Stimulated activated CD4-positive, alpha-beta T cell treated with anti-CD3 and anti-CD28 coated beads, Interleukin-15, amount 100 ng/mL, for 48 hours (primary cell): ENCODE data around the gene OSCP1.
A peak's percentile ranks its signal among the peaks of the same experiment; 100 is the strongest.

Experiments
- DNase-seq, 2 donors: peaks; one replicate each; pipeline ENCODE4 v3.0.0-alpha.2; 2020; ENCODE audit warnings: low read depth in 2 of 2

Gene OSCP1

GRCh38 chr1:36383240-36383639 lies 67.0 kb downstream of the OSCP1 start:
- no peak for DNase-seq

DNA sequence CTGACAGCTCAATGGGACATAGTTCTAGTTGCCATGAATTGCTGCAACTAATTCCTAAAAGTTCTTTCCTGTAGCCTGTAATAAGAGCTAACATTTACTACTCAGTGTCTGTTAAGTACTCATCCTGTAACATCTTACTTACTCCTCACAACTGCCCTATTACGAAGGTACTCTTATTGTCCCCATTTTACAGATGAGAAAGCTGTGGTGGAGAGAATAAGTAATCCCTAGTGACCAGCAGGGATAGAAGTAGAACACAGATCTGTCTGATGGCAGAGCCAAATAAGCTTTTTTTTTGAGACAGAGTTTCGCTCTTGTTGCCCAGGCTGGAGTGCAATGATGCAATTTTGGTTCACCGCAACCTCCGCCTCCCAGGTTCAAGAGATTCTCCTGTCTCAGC lies 67.6 kb downstream of the OSCP1 start:
- no peak for DNase-seq

- no peak for DNase-seq
Observed at GRCh38 chr1:36382231-36382630, 68.0 kb downstream of the OSCP1 start.

DNA sequence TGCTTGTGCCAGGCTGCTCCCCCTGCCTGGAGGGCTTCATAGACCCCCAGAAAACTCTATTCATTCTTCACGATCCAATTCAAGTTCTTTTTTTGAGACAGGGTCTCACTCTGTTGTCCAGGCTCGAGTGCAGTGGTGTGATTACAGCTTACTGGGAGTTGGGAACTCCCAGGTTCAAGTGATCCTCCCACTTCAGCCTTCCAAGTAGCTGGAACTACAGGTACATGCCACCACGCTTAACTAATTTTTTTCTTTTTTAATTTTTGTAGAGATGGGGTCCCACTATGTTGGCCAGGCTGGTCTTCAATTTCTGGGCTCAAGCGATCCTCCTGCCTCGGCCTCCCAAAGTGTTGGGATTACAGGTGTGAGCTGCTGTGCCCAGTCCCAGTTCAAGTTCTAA lies 68.8 kb downstream of the OSCP1 start:
- DNase-seq = no peak

GRCh38 chr1:36380782-36381181 lies 69.5 kb downstream of the OSCP1 start:
- DNase-seq = no peak

DNA sequence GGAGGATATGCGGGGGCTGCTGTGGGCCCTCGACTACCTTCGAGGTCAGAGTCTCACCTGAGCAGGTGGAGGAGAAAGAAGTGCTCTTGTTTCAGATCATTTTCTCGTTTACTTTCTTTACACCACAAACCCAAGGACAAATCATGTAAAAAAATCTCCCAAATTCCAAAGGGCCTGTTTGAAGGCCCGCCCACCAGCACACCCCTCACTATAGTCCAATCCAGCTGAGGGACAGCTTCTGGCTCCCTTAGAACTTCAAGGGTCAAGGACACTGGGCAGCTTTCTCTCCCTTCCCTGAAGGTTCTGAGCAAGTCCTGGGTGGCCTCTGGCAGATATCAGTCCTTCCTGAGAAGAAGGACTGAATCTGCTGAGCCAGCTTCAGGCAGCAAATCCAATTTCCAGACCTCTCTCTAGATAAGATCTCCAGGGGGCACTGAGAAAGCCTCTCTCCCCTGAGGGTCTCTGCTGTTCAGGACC lies 70.1 kb downstream of the OSCP1 start:
- no peak for DNase-seq

GRCh38 chr1:36377791-36378492 lies 72.3 kb downstream of the OSCP1 start:
- no peak for DNase-seq

DNA sequence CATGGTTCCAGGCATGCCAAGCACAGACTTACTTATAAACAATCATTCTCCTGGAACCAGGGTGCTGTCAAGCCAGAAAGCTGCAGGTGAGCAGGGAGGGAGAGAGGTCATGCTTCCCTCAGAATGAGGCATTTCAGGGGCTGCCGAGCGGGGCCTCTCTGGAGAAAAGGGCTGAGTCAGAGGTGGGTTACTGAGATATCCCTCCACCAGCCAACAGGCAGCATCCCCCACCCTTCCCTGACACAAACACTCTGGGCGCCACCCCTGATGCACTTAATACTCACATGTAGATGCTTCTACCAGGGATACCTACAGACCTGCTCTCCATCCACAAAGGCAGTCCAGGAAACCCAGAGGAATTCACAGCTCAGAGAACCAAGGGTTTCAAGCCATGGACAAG lies 77.6 kb downstream of the OSCP1 start:
- no peak for DNase-seq

- DNase-seq = peak in 1 of 2 donors; percentile 77
Observed at GRCh38 chr1:36369061-36369861, 81.0 kb downstream of the OSCP1 start.
